Activated CD4-positive, alpha-beta T cell treated with anti-CD3 and anti-CD28 coated beads, Interleukin-2, amount 50 U/mL, for 4 hours (primary cell): Measurements from ENCODE around the gene GCK.

Experiments used
- DNase-seq, 2 experiments: peaks; one replicate each; pipeline ENCODE4 v3.0.0-alpha.2; 2020

GCK gene

GRCh38 chr7:44189286-44189992, at the start of gene GCK:
GCK (minus strand) TSS chr7:44189439; CDS start chr7:44188953, 486 bp downstream.
- DNase-seq: no peak

GRCh38 chr7:44238116-44238695, 49.0 kb upstream of the GCK start:
- no peak for DNase-seq

- DNase-seq: no peak
Observed at GRCh38 chr7:44237696-44238095, 48.5 kb upstream of the GCK start.

- DNase-seq: no peak
Observed at GRCh38 chr7:44236333-44236728, 47.1 kb upstream of the GCK start.

GRCh38 chr7:44235582-44236332, 46.5 kb upstream of the GCK start:
- DNase-seq: no peak

GRCh38 chr7:44235066-44235465, 45.8 kb upstream of the GCK start:
- DNase-seq: no peak

GRCh38 chr7:44232901-44233715, 43.9 kb upstream of the GCK start:
- no peak for DNase-seq

GRCh38 chr7:44232396-44232795, 43.2 kb upstream of the GCK start:
- DNase-seq: no peak

GRCh38 chr7:44231088-44231487, 41.8 kb upstream of the GCK start:
- no peak for DNase-seq

- DNase-seq: no peak
Observed at GRCh38 chr7:44230286-44230685, 41.0 kb upstream of the GCK start.

- DNase-seq: no peak
Observed at GRCh38 chr7:44229546-44230105, 40.4 kb upstream of the GCK start.

- no peak for DNase-seq
Observed at GRCh38 chr7:44228571-44229350, 39.5 kb upstream of the GCK start.

GRCh38 chr7:44227911-44228310, 38.7 kb upstream of the GCK start:
- no peak for DNase-seq

GRCh38 chr7:44226396-44226753, 37.1 kb upstream of the GCK start:
- DNase-seq: no peak

- no peak for DNase-seq
Observed at GRCh38 chr7:44225566-44226395, 36.5 kb upstream of the GCK start.

- DNase-seq: no peak
Observed at GRCh38 chr7:44224974-44225565, 35.8 kb upstream of the GCK start.

GRCh38 chr7:44224080-44224973, 35.1 kb upstream of the GCK start:
- DNase-seq: no peak

GRCh38 chr7:44223362-44224079, 34.3 kb upstream of the GCK start:
- no peak for DNase-seq

- DNase-seq: no peak
Observed at GRCh38 chr7:44222776-44223261, 33.6 kb upstream of the GCK start.
